GM19025 (cell line): ENCODE data around the gene CAMP.
"Not testable (repeated sequence)": the region's sequence is repeated elsewhere in the genome, so short reads cannot be mapped to it uniquely, and the experiment has no call there.

ENCODE experiments used
- ATAC-seq: cut with Tn5 transposase; IDR thresholded peaks from one replicate; pipeline ENCODE4 v1.9.1; 2021; ENCODE audit warnings: mild to moderate bottlenecking, low read depth, moderate library complexity; ENCODE audit not compliant: unreplicated experiment

The CAMP gene

DNA sequence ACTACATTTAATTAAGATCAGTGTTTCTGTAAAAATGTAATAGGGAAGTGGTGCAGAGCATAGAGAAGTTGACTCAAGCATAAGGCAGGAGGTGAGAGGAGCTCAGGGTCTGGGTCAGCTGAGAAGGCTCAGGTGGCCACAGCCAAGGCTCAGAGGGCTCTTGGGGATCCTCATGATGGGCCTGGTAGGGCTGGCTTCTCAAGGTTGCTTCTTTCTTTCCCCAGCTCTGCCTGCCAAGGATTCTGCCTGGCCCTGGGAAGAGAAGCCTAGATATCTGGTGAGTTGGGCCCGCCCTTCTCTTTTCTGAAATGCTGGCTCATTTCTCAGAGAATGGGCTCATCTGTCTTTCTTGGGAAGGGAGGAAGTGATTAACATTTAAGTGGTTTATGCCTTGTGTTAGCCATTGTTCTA is 24.1 kb downstream of the CAMP start:
- ATAC-seq, result no peak

DNA sequence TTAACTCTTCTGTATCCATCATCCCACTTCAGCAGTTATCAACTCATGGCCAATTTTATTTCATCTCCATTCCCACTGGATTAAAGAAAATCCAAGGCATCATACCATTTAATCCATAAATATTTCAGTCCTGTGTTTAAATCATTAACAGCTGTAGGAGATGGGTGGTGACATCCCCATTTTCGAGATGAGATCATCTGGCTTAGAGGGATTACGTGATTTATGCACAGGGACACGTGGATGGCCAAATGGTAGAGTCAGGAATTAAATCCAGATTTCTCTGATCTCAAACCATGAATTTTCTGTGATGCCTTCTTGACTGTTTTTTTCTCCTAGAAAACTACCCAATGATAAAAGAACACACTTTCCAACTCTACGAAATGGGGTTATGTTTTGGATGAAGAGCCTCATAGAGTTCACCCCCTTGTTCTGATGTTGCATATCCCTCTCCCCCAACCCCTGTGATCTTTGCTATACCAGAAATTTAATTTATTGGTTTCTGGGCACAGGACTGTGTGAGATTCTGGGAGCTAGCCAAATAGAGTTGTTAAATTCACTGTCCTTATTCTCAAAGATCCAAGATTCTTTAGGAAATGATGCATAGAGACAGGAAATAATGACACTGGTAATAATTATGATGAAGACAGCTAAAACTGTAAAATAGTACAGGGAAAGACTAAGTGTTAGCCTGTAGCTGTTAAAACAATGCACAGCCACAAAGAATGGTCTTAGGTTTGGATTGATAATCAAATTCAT is 25.0 kb downstream of the CAMP start:
- ATAC-seq, result no peak

DNA sequence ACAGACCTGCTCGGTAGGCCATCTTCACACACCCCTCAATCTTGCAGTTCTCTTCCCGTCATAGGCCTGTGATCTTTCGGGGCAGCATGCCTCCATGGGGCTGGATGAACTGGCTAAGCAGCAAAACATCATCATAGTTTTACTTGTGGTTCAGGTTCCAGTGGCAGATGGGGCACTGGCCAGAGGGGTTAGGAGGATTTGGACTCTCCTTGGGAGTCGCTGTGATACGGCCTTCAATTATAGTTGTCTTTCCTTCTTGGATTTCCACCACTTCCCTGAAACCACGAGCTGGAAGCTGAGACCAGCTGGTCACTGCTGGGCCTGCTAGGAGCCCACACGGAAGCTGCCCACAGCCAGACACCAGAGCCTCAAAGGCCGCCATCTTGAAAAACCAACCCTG is 33.3 kb downstream of the CAMP start:
- no peak for ATAC-seq

DNA sequence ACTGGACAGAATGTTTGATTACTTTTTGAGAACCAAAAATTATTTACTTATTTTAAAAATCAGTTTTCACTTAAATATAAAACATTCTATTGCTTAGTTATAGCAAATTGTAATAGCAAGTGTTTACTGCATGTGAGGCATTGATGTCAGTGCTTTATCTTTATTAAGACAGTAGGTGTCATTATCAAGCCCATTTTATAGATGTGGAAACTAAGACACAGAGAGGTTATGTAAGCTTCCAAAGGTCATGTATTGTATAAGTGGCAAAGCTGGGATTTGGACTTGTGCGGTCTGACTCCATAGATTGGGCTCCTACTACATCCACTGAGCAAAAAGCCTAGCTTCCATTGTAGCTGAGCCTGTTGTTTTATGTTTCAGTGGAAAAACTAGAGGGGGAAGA is 35.2 kb downstream of the CAMP start:
- ATAC-seq, result no peak

DNA sequence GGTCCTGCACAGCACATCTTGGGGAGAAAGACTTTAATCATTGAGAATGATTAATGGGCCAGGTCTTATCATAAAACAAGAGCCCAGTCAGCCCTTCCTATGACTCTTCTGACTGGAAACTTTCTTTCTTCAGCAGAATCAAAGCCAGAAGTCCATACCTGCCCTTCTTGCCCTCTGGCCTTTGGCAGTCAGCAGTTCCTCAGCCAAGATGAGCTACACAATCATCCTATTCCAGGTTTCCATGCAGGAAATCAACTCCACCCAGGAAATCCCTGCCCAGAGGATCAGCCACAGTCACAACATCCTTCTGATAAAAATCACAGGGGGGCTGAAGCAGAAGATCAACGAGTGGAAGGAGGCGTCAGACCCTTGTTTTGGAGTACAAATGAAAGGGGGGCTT is 44.5 kb downstream of the CAMP start:
- ATAC-seq, result no peak

DNA sequence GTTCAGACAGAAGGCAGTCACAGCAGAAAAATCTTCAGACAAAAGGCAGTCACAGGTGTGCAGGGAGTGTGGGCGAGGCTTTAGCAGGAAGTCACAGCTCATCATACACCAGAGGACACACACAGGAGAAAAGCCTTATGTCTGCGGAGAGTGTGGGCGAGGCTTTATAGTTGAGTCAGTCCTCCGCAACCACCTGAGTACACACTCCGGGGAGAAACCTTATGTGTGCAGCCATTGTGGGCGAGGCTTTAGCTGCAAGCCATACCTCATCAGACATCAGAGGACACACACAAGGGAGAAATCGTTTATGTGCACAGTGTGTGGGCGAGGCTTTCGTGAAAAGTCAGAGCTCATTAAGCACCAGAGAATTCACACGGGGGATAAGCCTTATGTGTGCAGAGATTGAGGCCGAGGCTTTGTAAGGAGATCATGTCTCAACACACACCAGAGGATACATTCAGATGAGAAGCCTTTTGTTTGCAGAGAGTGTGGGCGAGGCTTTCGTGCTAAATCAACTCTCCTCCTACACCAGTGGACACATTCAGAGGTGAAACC is 45.2 kb downstream of the CAMP start:
- ATAC-seq, result no peak

DNA sequence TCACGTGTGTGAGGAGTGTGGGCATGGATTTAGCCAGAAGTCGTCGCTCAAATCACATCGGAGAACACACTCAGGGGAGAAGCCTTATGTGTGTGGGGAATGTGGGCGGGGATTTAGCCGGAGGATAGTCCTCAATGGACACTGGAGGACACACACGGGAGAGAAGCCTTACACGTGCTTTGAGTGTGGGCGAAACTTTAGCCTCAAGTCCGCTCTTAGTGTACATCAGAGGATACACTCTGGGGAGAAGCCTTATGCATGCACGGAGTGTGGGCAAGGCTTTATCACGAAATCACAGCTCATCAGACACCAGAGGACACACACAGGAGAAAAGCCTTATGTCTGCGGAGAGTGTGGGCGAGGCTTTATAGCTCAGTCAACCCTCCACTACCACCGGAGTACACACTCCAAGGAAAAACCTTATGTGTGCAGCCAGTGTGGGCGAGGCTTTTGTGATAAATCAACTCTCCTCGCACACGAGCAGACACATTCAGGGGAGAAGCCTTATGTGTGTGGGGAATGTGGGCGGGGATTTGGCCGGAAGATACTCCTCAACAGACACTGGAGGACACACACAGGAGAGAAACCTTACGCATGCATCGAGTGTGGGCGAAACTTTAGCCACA is 45.8 kb downstream of the CAMP start:
- ATAC-seq, result no peak

DNA sequence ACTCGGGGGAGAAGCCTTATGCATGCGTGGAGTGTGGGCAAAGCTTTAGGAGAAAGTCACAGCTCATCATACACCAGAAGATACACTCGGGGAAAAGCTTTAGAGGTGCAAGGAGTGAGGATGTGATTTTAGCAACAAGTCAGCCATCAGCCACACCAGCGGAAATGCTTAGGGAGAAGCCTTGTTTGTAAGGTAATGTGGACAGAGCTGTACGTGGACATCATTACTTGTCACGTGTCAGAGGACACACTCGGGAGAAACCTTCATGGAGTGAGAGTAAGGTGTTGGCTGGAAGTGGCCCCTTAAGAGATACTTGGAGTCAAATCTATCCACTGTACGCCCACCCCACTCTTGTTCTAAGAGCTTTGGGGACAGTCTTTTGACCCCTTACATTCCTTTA is 46.3 kb downstream of the CAMP start:
- ATAC-seq, result no peak

DNA sequence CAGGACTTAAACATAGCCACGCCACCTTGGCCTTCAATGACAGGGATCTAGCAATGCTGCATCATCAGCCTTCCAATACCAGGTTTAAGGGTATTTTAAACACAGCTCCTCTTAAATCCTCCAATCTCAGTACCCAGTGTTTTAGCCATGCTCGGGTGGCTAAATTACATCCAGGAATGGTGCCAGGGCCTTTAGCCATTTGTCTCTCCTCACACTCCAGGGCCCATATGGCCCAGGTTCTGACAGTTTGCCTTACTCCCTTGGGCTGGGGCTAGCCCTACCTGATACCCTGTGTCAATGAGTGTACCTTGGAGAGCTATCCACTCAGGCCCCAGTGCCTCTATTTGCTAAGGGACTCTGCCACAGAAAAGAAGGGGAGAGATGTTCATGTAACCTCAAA is 47.0 kb downstream of the CAMP start:
- no peak for ATAC-seq

DNA sequence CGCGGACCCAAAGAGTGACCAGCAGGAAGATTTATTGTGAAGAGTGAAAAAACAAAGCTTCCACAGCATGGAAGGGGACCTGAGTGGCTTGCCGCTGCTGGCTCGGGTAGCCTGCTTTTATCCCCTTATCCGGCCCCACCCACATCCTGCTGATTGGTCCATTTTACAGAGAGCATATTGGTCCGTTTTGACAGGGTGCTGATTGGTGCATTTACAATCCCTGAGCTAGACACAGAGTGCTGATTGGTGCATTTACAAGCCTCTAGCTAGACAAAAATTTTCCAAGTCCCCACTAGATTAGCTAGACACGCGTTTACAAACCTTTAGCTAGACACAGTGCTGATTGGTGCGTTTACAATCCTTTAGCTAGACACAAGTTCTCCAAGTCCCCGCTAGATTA is 47.9 kb downstream of the CAMP start:
- not testable (repeated sequence) for ATAC-seq

DNA sequence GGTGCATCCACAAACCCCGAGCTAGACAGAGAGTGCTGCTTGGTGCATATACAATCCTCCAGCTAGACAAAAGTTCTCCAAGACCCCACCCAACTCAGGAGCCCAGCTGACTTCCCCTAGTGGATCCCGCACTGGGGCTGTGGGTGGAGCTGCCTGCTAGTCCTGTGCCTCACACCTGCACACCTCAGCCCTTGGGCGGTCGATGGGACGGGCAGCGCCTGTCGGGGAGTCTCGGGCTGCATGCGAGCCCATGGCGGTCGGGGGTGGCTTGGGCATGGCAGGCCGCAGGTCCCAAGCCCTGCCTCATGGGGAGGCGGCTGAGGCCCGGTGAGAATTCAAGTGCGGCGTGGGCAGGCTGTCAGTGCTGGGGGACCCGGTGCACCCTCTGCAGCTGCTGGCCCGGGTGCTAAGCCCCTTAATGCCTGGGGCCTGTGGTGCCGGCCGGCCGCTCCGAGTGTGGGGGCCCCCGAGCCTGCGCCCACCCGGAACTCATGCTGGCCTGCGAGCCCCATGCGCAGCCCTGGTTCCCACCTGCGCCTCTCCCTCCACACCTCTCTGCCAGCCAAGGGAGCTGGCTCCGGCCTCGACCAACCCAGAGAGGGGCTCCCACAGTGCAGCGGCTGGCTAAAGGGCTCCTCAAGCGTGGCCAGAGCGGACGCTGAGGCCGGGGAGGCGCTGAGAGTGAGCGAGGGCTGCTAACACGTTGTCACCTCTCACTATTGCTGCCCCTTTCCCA is 48.6 kb downstream of the CAMP start:
- no peak for ATAC-seq

DNA sequence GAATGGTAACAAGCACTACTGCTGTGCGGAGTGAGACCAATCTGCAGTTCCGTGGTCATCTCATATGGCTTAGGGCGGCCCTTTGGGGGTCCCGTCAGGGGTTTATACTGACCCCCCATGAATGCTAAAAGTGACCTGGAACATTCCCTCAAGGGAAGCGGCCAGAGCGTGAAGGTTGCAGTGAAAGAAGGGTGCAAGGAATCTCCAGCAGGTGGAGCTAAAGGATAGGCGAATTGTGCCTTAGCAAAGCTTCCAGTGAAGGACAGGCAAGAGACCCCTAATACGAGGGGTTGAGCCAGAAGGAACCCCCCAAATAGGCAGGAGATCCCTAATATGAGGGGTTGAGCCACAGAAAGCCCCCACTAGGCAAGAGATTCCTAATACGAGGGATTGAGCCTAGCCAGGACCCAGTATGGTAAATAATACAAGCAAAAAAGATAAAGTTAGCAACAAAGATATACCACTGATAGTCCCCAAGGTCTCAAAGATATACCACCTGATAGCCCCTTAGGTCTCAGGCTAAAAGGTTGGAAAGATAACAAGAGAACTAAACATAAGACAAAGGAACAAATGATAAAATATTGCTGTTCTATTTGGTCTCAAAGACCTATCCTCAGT is 50.4 kb downstream of the CAMP start:
- no peak for ATAC-seq

DNA sequence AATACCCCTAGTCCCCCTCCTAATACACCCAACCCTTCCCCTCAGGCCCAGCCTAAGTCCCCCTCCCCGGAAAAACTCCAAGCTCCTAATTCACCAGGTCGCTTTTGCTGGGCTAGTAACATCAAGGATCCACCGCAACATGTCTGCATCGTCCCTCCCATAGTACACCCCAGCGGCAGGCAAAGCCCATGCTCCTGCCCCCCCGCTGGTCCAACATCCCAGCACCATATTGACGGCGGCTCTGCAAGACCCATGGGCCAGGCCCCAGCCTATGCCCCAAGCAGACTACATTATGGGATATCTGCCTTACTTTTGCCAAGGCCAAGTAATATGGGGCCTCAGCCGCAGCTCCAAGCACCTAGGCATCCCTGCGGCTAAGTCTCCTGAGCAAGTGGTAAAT is 51.2 kb downstream of the CAMP start:
- no peak for ATAC-seq
